HG03159 (cell line): ENCODE data around the gene XCL2.

Experiments used
- ATAC-seq: cut with Tn5 transposase; IDR thresholded peaks from one replicate; pipeline ENCODE4 v1.9.1; 2021; ENCODE audit warnings: mild to moderate bottlenecking, moderate library complexity; ENCODE audit not compliant: unreplicated experiment

The XCL2 gene

DNA sequence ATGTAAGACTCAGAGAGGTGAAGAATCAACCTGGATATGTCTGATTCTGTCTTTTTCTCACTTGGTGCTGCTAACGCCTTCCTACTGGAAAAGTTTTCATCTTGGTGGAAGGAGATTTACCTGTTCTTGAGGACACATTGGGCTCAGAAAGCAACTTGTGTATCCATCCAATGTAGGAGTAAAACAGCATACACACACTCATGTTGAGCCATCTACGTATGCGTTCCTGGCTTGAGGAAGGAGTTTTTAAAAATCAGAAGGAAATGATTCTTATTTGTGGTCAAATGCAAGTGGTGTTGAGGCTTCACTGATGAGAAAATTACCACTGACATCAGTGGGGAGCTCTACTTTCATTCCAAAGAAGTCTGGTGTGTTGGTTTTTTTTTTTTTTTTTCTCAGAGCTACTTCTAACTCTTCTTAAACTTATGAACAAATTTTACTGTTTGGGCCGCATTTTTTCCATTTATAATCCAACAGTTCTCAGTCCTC lies 25.6 kb downstream of the XCL2 start:
- ATAC-seq, result no peak

- no peak for ATAC-seq
Measured at GRCh38 chr1:168514455-168514854, 29.3 kb downstream of the XCL2 start.

- no peak for ATAC-seq
Measured at GRCh38 chr1:168513656-168514404, 30.0 kb downstream of the XCL2 start.

DNA sequence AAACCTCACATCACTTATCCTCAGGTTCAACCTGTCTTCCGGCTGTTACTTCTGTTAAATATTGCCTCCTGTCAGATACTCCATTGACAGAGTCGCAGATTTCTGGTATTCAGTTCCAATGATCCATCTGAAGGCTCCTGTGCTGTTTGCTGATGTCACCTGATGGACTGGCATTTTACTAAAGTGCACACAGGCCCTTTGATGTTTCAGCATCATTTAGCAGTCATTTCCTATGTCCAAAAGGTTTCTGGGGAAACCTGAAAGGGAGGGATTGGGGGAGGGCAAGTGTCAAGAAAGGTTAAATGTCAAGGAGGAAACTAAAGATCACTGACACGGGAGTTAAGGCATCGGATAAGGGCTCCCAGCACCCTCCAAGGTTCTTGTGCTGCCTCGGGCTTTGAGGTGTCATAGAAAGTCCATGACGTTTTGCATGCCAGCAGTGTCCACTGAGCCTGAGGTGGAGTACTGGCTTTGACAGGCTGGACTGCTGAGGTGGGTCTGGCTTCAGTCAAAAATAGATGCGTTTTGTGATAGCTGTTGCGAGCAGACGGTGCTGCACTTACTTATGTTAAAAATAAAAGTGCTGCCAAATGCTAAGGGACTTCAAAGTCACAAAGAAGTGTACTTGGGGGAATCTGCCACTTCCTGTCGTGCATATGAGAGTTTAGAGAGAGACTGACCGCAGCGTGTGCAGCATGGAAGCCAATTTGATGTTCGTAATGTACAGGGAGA lies 30.8 kb downstream of the XCL2 start:
- ATAC-seq, result no peak

- peak; percentile 73 for ATAC-seq
Measured at GRCh38 chr1:168509875-168510791, 33.7 kb downstream of the XCL2 start.

GRCh38 chr1:168509210-168509609 lies 34.6 kb downstream of the XCL2 start:
- ATAC-seq, result no peak

GRCh38 chr1:168507828-168508227 lies 36.0 kb downstream of the XCL2 start:
- no peak for ATAC-seq

DNA sequence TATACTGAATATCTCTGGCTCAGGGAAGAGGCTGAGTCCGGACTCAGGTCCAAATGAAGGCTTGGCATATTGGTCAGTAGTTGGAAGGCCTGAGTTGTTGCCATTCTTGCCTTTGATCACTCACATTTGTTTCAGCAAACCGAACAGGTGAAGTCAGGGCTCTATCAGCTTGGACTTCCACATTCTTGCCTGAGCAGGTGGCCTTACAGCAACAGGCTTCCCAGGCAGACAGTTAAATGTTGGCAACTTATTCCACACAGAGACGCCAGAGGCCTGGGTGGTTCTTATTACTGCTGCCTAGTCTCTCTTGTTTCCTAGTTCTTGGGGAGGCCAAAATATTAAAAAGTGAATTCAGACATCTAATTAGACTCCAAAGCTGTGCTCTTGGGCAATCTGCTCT lies 36.6 kb downstream of the XCL2 start:
- ATAC-seq, result no peak

DNA sequence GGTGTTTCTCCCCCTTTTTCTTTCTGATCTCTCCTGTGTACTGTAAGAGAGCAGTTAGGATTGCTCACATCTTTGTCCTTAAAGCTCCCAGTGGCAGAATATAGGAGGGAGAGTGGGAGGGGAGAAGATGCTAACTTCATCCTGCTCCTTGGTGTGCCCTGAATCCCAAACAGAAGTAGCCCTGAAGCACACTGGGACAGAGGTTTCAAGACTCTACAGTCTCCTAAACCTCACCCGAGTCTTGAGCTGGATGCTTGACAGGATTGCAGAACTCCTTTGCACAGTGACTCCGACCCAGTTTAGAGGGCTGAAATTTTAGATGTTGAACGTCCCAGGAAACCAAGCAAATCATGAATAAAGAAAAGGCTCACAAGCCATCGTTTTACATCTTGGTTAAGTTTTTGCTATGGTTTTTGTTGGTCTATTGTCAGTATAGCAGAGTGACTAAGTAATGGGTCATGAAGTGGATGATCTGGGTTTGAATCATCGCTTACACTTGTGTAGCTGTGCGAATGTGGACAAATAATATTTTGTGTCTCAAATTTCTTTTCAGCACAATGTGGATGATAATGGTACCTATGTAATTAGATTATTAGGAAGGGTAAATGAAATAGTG lies 37.5 kb downstream of the XCL2 start:
- no peak for ATAC-seq

DNA sequence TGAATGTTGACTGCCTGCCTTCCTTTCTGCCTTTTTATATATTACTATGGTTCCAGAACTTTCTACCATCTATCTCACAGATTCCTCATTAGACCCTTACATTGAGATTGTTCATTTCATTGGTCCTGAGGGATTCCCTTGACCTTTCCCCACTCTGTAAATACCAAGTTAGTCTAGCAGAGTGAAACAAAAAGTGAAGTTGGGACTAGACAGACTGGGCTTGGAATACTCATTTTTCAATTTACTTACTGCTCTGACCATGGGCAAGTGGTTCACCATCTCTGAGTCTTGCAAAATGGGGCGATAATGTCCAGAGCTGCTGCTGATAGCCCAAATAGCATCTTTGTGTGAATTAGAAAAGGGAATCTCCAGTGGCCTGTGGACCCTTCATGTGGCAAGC lies 38.8 kb downstream of the XCL2 start:
- no peak for ATAC-seq

DNA sequence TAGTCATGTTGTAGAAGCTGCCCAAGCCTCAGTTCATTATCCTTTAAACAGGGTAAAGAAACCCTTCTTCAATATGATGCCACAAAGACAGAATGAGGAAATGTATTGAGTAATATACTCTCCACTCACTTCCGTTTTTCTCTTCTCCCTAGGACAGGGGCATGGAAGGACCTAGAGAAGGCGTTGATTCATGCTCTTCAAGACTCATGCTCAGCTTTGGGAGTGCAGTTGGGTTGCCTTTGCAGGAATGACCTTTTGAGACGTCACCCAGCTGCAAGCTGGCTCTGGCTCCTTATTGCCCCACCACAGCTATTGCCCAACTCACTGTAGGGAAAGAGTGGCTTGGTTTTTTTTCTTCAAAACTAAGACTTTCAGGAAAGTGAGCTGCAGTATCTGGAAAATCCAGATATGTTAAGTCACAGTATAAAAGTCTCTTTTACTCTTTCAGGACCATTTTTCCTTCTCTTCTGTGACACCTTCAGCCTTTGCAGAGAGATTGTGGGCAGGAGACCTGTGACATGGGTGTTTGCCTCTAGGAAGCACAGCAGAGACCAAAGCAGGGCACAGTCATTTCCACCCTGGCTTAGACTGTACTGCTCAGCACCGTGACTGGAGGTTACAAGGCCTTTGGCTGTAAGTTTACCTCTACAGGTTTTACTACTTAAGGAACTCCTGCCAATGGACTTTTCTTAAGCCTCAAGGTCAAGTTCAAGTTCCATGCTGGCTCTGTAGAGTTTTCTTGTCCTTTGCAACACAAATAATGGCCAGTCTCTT lies 39.5 kb downstream of the XCL2 start:
- peak; percentile 86 for ATAC-seq

GRCh38 chr1:168499688-168500049 lies 44.1 kb downstream of the XCL2 start:
- ATAC-seq, result no peak

- ATAC-seq, result no peak
Measured at GRCh38 chr1:168498956-168499687, 44.7 kb downstream of the XCL2 start.

DNA sequence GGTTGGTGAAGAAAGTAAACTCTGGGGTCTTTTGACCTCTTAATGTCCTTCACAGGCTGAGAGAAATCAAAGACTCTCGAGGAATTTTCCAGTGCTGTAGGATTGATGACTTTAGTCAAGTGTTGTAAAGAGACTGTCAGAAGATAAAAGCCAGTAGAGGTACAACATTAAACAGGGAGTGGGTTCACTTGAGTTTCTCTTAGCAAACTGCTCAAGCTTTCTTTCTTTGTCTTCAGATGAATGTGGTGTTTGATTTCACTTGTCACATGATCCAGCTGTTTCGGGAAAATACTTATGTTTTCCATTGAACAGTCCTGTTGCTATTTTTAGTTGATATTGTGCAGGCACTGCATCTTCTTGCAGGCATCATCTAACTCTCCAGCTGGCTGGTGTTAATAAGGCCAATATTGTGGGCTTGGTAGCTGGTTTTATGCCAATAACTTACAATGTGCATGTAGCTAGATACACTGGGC lies 45.6 kb downstream of the XCL2 start:
- ATAC-seq, result no peak

- no peak for ATAC-seq
Measured at GRCh38 chr1:168497376-168497950, 46.3 kb downstream of the XCL2 start.

DNA sequence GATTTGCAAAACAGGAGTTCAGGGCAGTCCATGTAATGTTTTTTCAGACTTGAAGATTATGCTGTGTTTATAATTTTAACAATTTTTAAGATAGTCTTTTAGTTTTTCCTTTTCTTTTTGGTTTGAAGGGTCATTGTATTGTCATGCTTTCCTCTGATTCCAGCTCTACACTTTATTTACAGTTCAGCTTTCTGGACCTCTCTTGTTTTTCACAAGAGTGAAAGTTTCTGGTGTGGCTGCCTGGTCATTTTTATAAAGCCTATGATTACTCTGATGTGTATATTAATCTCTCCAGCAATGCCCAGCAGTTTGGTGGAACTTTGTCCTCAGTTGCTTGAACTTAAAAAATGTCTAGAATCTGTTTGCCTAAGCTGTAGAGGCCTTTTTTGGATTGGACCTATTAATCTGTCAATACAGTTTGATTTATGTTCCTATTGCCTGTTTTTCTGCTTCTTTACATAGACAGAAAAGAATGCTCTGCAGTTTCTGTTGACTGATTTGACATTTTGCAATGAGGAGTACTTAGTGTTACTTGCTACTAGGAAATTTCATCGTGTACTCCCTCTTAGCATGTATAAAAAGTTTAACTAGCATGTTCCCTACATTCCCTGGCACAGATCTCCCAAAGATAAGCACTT lies 52.2 kb downstream of the XCL2 start:
- no peak for ATAC-seq
